ENCODE data around the gene TOP3B. TPM values are rescaled to one million over a fixed set of nuclear protein-coding genes. Genes with fewer than 3 reads are reported as not detected.

Gene TOP3B
- total and polyA plus RNA-seq, 9 of the 15 experiments (the other 6 are each of a cell fraction or from before 2014, with no cell fraction given), result 3.0 to 188 (median 112) TPM

- peak; percentile 12; the same call in 1 of the 2 replicates for TF ChIP-seq TCF3 (CRISPR knock-in tag; IDR thresholded peaks at IDR 0.05)
- TF ChIP-seq, protein P1, sequence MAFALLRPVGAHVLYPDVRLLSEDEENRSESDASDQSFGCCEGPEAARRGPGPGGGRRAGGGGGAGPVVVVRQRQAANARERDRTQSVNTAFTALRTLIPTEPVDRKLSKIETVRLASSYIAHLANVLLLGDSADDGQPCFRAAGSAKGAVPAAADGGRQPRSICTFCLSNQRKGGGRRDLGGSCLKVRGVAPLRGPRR (CRISPR knock-in tag; IDR thresholded peaks at IDR 0.05), result no peak
- no peak for TF ChIP-seq MBD2 (IDR thresholded peaks at IDR 0.05; ENCODE audit: borderline replicate concordance, low read depth)
- TF ChIP-seq FOXP1 (CRISPR knock-in tag; IDR thresholded peaks at IDR 0.05), result peak; percentile 52; the same call in 1 of the 2 replicates
- TF ChIP-seq POLR2A (conservative IDR thresholded peaks at IDR 0.05), result no peak
- no peak for TF ChIP-seq HNRNPUL1 (IDR thresholded peaks at IDR 0.05; ENCODE audit: low read length)
- TF ChIP-seq, protein P2, sequence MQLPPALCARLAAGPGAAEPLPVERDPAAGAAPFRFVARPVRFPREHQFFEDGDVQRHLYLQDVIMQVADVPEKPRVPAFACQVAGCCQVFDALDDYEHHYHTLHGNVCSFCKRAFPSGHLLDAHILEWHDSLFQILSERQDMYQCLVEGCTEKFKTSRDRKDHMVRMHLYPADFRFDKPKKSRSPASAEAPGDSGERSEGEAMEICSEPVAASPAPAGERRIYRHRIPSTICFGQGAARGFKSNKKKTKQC (CRISPR knock-in tag; IDR thresholded peaks at IDR 0.05), result 0 out of 2 replicates have a peak, but pooled peaks have one; percentile 41
- TF ChIP-seq, protein P3, sequence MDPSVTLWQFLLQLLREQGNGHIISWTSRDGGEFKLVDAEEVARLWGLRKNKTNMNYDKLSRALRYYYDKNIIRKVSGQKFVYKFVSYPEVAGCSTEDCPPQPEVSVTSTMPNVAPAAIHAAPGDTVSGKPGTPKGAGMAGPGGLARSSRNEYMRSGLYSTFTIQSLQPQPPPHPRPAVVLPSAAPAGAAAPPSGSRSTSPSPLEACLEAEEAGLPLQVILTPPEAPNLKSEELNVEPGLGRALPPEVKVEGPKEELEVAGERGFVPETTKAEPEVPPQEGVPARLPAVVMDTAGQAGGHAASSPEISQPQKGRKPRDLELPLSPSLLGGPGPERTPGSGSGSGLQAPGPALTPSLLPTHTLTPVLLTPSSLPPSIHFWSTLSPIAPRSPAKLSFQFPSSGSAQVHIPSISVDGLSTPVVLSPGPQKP (CRISPR knock-in tag; IDR thresholded peaks at IDR 0.05), result no peak
- TF ChIP-seq ZNF785 (CRISPR knock-in tag; IDR thresholded peaks at IDR 0.05), result no peak
- TF ChIP-seq, protein P4, sequence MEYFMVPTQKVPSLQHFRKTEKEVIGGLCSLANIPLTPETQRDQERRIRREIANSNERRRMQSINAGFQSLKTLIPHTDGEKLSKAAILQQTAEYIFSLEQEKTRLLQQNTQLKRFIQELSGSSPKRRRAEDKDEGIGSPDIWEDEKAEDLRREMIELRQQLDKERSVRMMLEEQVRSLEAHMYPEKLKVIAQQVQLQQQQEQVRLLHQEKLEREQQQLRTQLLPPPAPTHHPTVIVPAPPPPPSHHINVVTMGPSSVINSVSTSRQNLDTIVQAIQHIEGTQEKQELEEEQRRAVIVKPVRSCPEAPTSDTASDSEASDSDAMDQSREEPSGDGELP (CRISPR knock-in tag; IDR thresholded peaks at IDR 0.05; ENCODE audit: borderline replicate concordance), result peak; percentile 28; the same call in 1 of the 2 replicates
Observed at GRCh38 chr22:22003233-22003632, 20.6 kb upstream of the TOP3B start (continued).
